ENCODE data around the gene ASB1. TPM values are rescaled to one million over a fixed set of nuclear protein-coding genes. Genes with fewer than 3 reads are reported as not detected.

The ASB1 gene
- total RNA-seq, 3 donors from 2014 or later, result 23.5 to 41.7 (median 24.6) TPM

DNA sequence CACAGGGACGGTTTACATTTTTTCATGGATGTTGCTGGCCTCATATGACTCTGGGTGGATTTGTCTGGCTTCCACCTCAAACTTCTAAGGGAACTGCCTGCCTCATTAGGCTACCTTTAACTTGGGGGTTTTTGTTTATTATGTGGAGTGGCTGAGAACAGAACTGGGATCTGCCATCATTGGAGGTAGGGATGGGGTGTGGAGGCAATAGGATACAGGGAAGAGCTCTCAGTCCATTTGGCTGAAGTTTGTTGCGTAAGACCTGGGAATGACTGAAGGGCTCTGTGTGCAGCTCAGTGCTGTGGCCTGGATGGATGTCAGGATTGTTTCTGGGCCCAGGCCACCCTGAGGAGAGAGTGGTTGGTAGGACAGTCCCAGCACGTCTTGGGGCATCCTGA lies 31.2 kb downstream of the ASB1 start:
- Histone ChIP-seq H3K9me3 (peaks cover 3% of the 10 kb centered on the region), H3K4me3 (no peak overlapping the region), H3K4me1 (ENCODE audit: low read depth) (no peaks in the 10 kb centered on the region), H3K36me3 (ENCODE audit: low read depth) (no peaks in the 10 kb centered on the region)
- DNase-seq (no peak), ATAC-seq (no peak)
- TF ChIP-seq, protein P1, sequence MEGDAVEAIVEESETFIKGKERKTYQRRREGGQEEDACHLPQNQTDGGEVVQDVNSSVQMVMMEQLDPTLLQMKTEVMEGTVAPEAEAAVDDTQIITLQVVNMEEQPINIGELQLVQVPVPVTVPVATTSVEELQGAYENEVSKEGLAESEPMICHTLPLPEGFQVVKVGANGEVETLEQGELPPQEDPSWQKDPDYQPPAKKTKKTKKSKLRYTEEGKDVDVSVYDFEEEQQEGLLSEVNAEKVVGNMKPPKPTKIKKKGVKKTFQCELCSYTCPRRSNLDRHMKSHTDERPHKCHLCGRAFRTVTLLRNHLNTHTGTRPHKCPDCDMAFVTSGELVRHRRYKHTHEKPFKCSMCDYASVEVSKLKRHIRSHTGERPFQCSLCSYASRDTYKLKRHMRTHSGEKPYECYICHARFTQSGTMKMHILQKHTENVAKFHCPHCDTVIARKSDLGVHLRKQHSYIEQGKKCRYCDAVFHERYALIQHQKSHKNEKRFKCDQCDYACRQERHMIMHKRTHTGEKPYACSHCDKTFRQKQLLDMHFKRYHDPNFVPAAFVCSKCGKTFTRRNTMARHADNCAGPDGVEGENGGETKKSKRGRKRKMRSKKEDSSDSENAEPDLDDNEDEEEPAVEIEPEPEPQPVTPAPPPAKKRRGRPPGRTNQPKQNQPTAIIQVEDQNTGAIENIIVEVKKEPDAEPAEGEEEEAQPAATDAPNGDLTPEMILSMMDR (IDR thresholded peaks at IDR 0.05), result no peak
- intact Hi-C loops (cut with DNase I, micrococcal nuclease), result no loop called here

DNA sequence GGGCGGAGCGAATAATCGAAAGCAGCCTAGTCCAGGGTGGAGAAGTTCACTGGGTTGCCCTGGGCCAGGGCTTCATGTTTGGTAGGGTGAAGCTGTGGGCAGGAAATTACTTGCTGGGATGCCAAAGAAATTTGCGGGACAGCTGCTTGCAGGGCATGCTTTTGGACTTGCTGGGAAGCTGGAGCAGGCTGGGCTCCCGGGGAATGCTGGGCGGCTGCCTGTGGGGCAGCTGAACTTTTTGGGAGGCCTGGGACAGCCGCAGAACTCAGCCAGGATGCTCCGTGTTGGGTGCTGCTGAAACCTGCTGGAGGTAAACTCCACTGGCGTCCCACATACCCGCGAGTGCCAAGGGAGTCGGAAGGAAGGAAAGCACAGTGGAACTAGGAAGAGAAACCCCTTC lies 31.9 kb downstream of the ASB1 start:
- H3K36me3 ChIP-seq (ENCODE audit: low read depth), result no peaks in the 10 kb centered on the region
- intact Hi-C loops (cut with DNase I, micrococcal nuclease), result no loop called here
- peaks cover 3% of the 10 kb centered on the region for H3K9me3 ChIP-seq
- no peak for DNase-seq
- ATAC-seq, result no peak
- TF ChIP-seq, protein P1 (IDR thresholded peaks at IDR 0.05), result no peak
- H3K4me3 ChIP-seq, result no peak overlapping the region
- H3K4me1 ChIP-seq (ENCODE audit: low read depth), result no peaks in the 10 kb centered on the region

DNA sequence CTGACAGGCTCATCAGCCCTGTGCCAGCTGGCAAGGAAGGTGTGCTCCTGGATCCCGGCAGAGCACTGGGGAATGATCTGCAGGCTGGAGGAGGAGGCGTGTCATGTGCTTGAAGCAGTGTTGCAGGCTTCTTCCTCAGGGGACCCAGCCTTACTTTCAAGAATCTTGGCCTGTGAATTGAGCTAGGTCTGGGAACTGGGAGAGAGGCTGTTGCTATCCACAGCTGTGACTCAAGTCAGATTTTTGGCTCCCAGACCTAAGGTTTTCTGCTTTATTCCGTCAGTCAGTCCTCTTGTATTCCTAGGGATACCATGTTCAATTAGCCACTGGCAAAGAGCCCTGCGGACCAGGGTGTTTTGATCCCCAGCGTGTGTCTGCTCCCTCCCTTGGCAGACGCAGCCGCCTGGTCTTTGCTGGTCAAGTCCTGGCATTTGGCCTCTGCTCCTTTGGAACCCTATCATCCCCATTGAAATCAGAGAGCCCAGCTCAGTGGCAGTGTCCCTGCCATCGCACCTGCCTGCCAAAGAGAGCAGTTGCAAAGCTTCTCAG lies 32.4 kb downstream of the ASB1 start:
- Histone ChIP-seq H3K4me1 (ENCODE audit: low read depth) (no peaks in the 10 kb centered on the region), H3K4me3 (no peak overlapping the region), H3K9me3 (peaks cover 3% of the 10 kb centered on the region), H3K36me3 (ENCODE audit: low read depth) (no peaks in the 10 kb centered on the region)
- peak in 1 of 3 donors; percentile 17 for DNase-seq
- TF ChIP-seq, protein P1 (IDR thresholded peaks at IDR 0.05), result no peak
- intact Hi-C loops (cut with DNase I, micrococcal nuclease), result no loop called here
- peak; percentile 45 for ATAC-seq

DNA sequence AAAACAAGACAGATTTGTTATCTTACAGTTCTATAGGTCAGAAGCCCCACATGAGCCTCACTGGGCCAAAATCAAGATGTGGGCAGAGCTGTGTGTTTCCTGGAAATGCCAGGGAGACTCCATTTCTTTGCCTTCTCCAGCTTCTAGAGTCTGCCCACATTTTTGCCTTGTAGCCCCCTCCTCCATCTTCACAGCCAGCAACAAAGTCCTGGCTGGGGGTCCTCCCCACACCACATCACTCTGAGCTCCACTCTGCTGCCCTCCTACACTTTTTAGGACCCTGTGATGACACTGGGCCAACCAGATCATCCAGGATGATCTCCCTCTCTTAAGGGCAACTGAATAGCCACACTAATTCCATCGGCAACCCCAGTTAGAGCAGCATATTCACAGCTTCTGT lies 34.3 kb downstream of the ASB1 start:
- no peak overlapping the region for H3K4me3 ChIP-seq
- H3K4me1 ChIP-seq (ENCODE audit: low read depth), result no peaks in the 10 kb centered on the region
- no peaks in the 10 kb centered on the region for H3K36me3 ChIP-seq (ENCODE audit: low read depth)
- TF ChIP-seq, protein P1 (IDR thresholded peaks at IDR 0.05), result no peak
- ATAC-seq, result no peak
- peaks cover 2% of the 10 kb centered on the region for H3K9me3 ChIP-seq
- intact Hi-C loops (cut with DNase I, micrococcal nuclease), result no loop called here
- DNase-seq, result no peak

DNA sequence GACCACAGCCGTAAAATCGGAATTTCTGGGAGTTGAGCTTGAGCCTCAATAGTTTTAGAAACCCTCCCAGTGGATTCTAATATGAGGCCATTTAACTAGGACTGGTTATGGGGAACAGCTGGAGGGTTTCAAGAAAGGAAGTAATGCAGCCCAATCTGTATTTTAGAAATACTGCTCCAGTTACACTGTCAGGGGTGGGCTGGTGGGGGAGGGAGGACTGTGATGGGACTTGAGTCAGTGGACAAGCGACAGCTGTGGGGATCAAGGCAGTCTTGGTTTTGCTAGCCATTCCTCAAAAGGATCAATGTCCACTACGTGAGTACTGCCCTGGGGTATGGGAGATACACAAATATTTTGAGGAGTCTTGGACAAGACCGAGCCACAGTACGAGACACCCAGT lies 34.8 kb downstream of the ASB1 start:
- DNase-seq, result no peak
- TF ChIP-seq, protein P1 (IDR thresholded peaks at IDR 0.05), result no peak
- no peak for ATAC-seq
- Histone ChIP-seq H3K36me3 (ENCODE audit: low read depth) (no peaks in the 10 kb centered on the region), H3K9me3 (no peaks in the 10 kb centered on the region), H3K4me3 (no peak overlapping the region), H3K4me1 (ENCODE audit: low read depth) (no peaks in the 10 kb centered on the region)
- intact Hi-C loops (cut with DNase I, micrococcal nuclease), result no loop called here

DNA sequence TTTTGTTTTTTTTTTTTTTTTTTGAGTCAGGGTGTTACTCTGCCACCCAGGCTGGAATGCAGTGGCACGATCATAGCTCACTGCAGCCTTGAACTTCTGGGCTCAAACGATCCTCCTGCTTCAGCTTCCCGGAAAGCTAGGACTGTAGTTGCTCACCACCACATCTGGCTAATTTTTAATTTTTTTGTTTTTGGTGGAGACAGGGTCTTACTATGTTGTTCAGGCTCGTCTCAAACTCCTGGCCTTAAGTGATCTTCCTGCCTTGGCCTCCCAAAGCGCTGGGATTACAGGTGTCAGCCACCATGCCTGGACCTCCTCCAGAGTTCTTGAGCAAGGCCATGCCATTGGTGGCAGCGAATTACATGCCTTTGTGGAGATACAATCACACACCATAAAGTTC lies 35.2 kb downstream of the ASB1 start:
- H3K4me3 ChIP-seq, result no peak overlapping the region
- intact Hi-C loops (cut with DNase I, micrococcal nuclease), result loop anchor here in 1 of 2 donors (2.0 kb wide), 1 partner anchor 91 kb away; no protein-coding TSS in a partner anchor

More for the DNA sequence above, 35.2 kb downstream of the ASB1 start:
- H3K4me1 ChIP-seq (ENCODE audit: low read depth), result no peaks in the 10 kb centered on the region
- TF ChIP-seq, protein P1 (IDR thresholded peaks at IDR 0.05), result no peak
- H3K9me3 ChIP-seq, result no peaks in the 10 kb centered on the region
- DNase-seq (no peak), ATAC-seq (no peak)
- H3K36me3 ChIP-seq (ENCODE audit: low read depth), result no peaks in the 10 kb centered on the region

Data from mucosa of descending colon (tissue), 3 donors.